Non-pigmented ciliary epithelial cell (primary cell): ENCODE measurements around the gene PTPN3.

Source experiments
- DNase-seq: peaks from one replicate; pipeline ENCODE4 v3.0.0-alpha.2; 2010; ENCODE audit warnings: low read depth

The PTPN3 gene

DNA sequence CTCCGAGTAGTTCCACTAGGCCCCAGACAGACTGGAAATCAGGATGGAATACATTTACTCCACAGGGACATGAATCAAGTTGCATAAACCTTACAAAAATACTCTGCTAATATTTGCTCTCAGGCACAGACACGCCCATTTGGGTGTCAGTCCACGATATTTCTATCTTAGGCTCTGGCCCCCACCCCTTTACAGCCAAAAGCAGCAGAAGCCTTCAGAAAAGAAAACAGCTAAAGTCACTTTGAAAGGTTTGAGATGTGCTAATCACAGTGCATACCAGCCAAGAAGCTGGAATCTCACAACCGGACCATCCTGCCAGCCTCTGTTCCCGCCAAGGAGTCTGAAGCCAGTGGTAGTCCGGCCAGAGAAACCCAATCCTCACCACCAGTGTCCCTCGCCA, 22.6 kb downstream of the PTPN3 start:
- no peak for DNase-seq

DNA sequence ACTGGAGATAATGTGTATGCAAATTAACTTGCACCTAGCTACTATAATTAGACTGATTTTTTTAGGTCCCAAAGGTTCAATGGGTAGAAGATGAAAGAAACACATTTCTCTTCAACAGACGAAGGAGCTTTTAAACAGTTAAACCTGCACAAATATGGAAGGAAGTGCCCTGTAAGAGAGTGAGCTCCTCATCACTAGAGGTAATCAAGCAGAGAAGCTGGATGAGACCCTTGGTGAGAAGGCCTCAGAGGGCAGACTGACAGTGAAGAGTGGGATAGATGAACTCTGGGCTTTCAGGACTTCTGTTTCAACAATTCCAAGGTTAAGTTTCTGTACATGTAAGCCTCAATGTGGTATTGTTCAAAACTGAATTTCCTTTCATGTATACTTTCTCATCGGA, 23.2 kb downstream of the PTPN3 start:
- DNase-seq: no peak

GRCh38 chr9:109474170-109474569, 23.9 kb downstream of the PTPN3 start:
- DNase-seq: no peak

GRCh38 chr9:109473329-109473728, 24.8 kb downstream of the PTPN3 start:
- DNase-seq: no peak

DNA sequence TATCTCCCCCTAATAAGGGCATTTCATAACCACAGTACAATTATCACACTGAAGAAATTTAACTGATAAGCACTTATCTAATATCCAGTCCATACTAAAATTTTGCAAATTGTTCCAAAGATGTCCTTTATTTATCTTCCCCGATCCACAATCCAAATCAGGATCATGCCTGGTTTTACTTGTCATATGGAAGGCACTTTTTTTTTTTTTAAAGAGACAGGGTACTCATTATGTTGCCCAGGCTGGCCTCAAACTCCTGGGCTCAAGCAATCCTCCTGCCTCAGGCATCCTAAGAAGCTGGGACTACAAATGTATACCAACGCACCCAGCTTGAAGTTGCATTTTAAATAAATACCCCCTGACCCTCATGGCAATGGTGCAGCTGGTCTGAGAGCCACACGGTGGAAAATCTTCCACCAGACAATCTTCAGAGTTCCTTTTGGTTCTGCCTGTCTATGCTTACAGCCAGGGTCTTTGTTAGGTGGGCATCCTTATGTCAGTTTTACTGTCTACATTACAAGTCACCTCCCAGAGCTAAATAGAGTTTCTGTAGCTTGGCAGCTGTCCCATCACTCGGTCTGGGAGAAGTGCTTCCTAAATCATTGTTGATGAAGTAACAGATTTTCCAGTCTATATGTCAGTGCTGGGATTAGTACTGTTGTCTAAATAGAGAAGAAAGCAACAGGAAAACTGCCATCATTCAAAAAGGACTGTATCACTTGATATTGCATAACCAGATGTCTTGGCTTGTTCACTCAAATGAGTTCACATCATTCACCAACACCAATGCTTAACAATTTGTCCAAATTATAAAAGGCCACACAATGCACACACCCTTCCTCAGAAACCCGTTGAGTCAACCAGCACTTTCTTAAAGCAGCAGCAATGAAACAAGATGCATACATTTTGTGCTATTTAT, 26.4 kb downstream of the PTPN3 start:
- no peak for DNase-seq

DNA sequence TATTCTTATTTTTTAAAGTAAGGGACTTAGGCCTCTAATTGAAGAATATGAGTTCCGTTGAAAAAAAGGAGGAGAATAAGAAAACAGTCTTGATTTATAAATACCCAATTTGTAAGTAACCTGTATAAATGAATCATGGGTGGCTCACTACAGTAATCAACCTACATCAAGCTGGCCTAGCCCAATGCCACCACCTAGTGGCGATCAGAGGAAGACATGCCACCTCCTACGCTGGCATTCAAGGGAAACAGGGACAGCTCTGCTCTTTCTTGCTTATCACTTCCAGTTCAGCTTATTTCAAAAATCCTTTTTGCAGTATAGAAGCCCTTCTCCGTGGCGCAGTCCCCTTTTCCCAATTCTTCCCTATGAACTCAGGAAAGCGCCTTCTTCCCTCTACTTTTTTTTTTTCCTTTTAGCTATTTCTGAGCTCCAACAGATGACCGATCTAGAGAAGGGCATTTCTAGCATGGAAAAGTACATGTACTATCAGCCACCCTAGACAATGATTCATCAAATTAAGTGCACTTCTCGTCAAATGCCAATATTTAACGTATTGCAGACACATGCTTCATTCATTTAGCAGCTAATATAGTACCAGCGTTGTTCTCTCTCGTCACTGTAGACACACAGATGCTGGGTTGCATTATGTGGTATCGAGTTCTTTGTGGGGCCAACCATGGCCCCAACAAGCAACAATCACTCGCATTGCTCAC, 28.3 kb downstream of the PTPN3 start:
- DNase-seq: peak; percentile 55

- no peak for DNase-seq
Observed at GRCh38 chr9:109468927-109469326, 29.2 kb downstream of the PTPN3 start.

DNA sequence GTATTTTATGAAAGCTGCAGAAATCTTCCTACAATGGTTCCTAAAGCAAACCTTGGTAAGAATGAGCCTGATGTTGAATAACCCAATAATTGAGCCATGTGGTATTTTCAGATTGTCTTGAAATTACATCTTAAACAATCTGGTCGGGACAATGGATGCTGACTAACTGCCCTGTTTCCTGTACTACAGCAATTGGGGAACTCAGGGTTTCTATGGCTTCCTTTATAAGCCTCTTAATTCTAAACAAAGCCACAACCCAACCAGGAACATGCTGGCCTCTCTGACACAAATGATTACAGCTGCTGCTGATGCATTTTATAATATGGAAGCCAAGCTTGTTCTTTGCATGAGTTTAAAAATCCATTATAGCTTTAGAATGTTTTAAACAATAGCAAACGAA, 30.2 kb downstream of the PTPN3 start:
- no peak for DNase-seq

DNA sequence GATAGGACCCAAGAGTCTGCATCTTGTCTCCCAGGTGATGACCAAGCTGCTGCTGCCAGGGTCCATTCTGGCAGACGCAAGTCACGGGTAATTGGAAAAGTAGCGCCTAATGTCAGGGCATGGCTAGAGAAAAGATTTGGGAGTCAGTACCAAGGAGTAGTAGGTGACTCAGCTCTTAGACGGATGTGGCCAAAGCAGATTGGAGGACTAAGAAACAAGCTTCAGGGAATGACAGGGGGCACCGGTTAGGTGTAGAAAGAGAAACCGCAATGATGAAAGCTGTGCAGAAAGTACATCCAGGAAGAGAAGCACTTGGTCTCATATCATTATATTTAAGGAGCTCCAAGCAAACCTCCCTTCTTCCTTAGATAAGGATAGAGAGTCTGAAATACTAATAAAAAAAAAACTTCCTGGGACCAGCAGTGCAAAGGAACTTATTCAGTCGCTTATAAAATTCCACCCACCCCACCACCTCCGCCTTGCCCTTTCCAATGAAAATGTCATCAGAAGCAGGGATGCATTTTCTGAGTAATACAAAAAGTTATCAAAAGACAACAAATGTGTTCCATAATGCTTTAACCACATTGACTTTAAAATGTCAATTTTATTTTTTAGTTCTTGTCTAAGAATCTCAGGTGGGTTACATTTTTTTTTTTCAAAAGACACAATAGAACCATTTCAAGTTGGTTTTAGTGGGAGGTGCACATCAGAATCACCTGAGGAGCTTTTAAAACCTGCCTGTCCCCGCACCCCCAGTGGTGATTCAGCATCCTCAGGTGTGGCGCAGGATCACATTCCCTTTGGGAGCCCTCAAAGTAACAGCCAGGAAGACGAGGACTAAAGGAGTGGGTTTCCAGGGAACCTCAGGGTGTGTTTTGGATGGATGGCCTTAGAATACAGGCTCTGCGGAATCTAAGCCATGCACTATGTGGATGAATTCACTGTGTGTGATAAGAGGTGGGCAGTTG, 31.2 kb downstream of the PTPN3 start:
- DNase-seq: no peak

- DNase-seq: no peak
Observed at GRCh38 chr9:109463924-109464625, 34.0 kb downstream of the PTPN3 start.

DNA sequence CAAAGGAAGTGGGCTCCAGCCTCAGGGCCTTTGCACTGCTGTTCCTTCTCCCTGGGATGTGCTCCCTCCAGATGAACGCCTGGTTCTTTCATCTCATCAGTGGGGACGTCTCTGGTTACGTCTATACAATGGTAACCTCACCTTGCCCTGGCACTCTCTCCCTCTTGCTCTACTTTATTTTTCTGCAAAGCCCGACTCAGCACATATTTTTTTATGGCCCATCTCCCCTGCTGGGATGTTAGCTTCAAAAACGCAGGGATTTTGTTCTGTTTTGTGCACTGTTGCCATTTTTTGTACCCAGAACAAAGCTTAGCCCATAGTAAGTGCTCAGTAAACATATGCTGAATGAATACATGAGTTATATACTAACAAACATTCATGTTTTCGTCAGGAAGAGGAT, 37.5 kb downstream of the PTPN3 start:
- DNase-seq: no peak

GRCh38 chr9:109459423-109459822, 38.7 kb downstream of the PTPN3 start:
- DNase-seq: no peak

- no peak for DNase-seq
Observed at GRCh38 chr9:109458453-109459211, 39.5 kb downstream of the PTPN3 start.

DNA sequence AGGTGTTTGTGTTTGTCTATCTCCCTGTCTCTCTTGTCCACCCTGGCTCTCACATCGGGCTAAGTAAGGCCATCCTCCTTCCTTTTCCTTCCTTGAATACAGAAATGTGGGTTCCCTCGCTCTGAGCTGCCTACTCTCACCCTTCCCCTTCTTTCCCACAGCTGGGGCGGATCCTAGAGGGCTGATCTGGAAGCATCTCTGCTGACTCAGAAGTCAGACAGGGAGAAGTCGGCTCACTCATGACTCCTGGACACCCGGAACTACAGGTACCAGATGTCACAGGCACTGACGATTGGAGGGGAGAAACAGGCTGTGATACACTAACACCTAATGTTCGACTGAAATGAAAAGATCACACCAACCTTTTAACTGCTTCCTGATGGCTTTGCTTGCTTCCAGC, 41.3 kb downstream of the PTPN3 start:
- DNase-seq: no peak

GRCh38 chr9:109455861-109456260, 42.2 kb downstream of the PTPN3 start:
- DNase-seq: no peak

GRCh38 chr9:109455391-109455790, 42.7 kb downstream of the PTPN3 start:
- DNase-seq: no peak

- no peak for DNase-seq
Observed at GRCh38 chr9:109454601-109455155, 43.4 kb downstream of the PTPN3 start.

- DNase-seq: no peak
Observed at GRCh38 chr9:109454041-109454440, 44.1 kb downstream of the PTPN3 start.

GRCh38 chr9:109453210-109453842, 44.8 kb downstream of the PTPN3 start:
- peak; percentile 78 for DNase-seq

DNA sequence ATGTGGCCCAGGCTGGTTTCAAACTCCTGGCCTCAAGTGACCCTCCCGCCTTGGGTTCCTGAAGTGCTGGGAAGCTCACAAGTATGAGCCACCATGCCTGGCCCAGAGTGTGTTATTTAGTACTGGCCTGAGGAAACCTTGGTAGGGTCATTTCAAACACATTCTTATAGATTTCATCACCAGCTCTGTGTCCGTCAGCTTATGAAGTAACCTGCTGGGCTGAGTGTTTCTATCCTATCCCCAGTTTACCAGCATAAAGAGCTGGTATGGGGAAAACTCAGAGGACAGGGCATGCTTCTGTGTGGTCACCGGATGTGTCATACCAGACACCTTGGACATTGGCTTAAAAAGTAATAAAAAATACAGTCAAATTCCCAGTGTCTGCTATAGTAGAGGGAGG, 45.3 kb downstream of the PTPN3 start:
- DNase-seq: peak; percentile 56
